Dendritic cell treated with granulocyte-macrophage colony-stimulating factor and Interleukin-4, amounts not matched to agents 40 ng/mL and 50 ng/mL, for 4 days (primary cell): ENCODE results near the gene SLC43A1.
"Not testable (repeated sequence)": the region's sequence is repeated elsewhere in the genome, so short reads cannot be mapped to it uniquely, and the experiment has no call there.

Source experiments
- H3K27ac Mint-ChIP-seq: one replicate; pipeline ENCODE4 v1.8.0; 2022; ENCODE audit warnings: mild to moderate bottlenecking, mixed read lengths
- H3K27me3 Mint-ChIP-seq: one replicate; pipeline ENCODE4 v1.8.0; 2022; ENCODE audit warnings: mild to moderate bottlenecking, mixed read lengths
- H3K36me3 Mint-ChIP-seq: one replicate; pipeline ENCODE4 v1.8.0; 2022; ENCODE audit warnings: low read depth, mixed read lengths
- H3K4me1 Mint-ChIP-seq: one replicate; pipeline ENCODE4 v1.8.0; 2022; ENCODE audit warnings: low read depth, mixed read lengths
- H3K4me3 Mint-ChIP-seq: one replicate; pipeline ENCODE4 v1.8.0; 2022; ENCODE audit warnings: mild to moderate bottlenecking, moderate library complexity, mixed read lengths
- H3K9me3 Mint-ChIP-seq: one replicate; pipeline ENCODE4 v1.8.0; 2022; ENCODE audit warnings: mixed read lengths
- intact Hi-C: fragments of 100-400 bp; cut with micrococcal nuclease; formaldehyde crosslinking; loops from one replicate; pipeline ENCODE4 v1.15.0; 2022

The SLC43A1 gene

DNA sequence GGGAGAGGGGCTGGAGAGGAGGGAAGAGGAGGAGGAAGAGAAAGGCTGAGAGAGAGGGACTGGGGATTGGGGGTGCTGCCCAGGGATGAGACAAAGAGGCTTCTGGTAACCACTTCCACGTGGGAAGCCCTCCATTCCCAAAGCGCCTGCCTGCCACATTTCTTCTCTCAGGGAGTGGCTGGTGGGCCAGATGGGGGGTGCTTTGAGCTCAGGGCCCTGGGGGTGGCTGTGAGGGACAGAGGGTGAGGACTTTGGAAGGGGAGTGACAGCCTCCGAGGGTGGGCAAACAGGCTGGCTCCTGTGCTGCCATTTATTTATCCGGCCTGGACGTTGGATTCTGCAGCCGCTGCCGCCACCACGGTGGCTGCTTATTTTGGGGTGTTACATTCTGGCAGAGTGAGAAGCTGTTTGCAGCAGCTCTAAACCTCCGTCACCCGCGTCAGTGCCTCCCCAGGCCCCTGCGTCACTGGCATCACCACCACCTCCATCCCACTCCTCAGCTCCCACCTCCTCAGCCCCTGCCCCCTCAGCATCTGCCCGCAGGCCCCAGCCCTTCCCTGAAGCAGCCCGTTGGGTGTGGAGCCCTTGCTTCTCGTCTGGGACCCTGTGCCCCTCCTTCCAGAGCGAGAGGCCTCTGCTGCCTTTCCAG is 53.5 kb downstream of the SLC43A1 start:
- no peaks in the 10 kb centered on the region for H3K9me3 Mint-ChIP-seq
- no peaks in the 10 kb centered on the region for H3K36me3 Mint-ChIP-seq
- intact Hi-C loops = no loop called here
- H3K4me1 Mint-ChIP-seq = peaks cover 44% of the 10 kb centered on the region
- H3K27me3 Mint-ChIP-seq = peaks cover 55% of the 10 kb centered on the region
- H3K27ac Mint-ChIP-seq = no peak overlapping the region
- no peak overlapping the region for H3K4me3 Mint-ChIP-seq

DNA sequence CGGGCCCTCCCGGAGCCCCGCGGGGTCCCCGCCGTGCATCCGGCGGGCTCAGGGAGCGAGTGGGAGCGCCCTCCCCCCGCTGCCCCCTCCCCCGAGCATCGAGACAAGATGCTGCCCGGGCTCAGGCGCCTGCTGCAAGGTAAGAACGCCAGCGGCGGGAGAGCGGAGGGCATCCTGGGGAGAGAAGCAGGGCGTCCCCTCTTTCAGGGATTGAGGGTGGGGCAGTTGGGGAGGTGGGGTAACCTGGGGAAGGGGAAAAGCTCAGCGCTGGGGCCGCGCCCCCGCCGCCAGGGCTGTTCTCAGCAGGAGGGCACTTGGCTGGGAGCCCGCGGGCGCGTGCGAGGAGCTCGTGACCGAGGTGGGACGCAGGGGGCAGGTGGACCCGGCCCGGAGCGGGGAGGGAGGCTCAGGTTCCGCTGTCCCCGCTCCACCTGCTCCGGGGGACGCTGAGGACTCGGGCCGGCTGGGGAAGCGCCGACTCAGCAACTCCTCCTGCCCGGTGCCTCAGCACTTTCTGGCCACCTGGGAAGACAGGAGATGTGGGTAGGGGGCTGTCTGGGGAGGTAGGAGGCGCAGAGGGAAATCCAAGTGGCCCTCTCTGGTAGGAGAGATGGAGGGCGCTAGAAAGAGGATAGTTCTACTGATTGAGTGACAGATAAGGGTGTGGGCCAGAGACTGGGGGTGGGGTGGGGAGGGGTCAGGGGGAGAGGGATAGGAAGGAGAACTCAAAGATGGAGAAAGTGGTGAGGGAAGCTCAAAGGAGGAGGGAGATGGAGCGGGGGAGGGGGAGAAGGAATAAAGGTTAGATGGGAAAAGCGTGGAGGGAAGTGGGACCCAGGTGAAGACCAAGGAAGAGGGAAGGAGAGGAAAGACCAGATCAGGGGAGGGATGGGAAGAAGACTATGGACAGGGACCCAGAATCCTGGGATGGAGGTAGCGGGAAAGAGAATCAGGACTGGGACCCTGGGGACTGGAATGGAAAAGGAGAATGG is 54.4 kb downstream of the SLC43A1 start:
- Mint-ChIP-seq H3K4me1 (peaks cover 46% of the 10 kb centered on the region), H3K9me3 (no peaks in the 10 kb centered on the region), H3K36me3 (no peaks in the 10 kb centered on the region), H3K27ac (no peak overlapping the region), H3K4me3 (peak overlapping the region; percentile 4), H3K27me3 (peaks cover 56% of the 10 kb centered on the region)
- intact Hi-C loops = no loop called here

DNA sequence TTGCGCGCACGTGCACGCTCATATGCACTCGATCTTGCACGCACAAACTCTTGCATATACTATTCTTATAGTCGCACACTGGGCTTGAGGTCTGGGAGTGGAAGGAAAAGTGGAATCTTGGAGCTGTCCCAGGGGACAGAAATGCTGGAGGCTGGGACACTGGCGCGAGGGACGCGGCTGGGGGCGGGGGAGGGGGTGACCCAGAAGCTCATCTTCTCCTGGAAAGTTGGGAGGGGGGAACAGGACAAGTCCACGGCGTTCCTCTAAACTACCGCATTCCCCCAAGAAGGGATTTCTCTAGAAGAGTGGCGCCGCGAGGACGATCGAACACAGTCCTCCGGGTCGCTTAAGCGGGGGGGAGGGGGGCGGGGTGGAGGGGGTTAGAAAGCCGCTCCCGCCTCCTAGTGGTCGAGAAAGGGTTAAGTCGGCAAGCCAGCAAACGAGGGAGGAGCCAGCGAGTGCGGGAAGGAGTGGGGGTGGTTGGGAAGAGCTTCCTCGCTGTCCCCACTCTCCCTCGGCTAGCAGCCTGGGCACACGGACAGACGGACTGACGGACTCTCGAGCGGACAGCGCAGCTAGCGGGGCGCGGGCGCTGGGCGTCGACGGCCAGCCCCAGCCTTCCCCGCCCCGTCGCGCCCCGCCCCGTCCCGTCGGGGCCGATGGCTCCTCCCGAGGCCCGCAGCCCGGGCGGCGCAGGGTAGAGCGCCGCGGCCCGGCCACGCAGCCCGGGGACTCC is 55.3 kb downstream of the SLC43A1 start, which contains the start of gene RTN4RL2:
TSS of gene RTN4RL2 (plus strand) at position 507 of the 736 bp plus-strand sequence. CDS start 338 bp downstream, outside the sequence.
- peaks cover 56% of the 10 kb centered on the region for H3K27me3 Mint-ChIP-seq
- H3K4me3 Mint-ChIP-seq = peak within 1 kb of the TSS; percentile 67
- H3K36me3 Mint-ChIP-seq = no peaks in the 10 kb centered on the region
- H3K9me3 Mint-ChIP-seq = no peaks in the 10 kb centered on the region
- H3K4me1 Mint-ChIP-seq = peaks cover 46% of the 10 kb centered on the region
- H3K27ac Mint-ChIP-seq = no peak within 1 kb of the TSS
- intact Hi-C loops = no loop called here

DNA sequence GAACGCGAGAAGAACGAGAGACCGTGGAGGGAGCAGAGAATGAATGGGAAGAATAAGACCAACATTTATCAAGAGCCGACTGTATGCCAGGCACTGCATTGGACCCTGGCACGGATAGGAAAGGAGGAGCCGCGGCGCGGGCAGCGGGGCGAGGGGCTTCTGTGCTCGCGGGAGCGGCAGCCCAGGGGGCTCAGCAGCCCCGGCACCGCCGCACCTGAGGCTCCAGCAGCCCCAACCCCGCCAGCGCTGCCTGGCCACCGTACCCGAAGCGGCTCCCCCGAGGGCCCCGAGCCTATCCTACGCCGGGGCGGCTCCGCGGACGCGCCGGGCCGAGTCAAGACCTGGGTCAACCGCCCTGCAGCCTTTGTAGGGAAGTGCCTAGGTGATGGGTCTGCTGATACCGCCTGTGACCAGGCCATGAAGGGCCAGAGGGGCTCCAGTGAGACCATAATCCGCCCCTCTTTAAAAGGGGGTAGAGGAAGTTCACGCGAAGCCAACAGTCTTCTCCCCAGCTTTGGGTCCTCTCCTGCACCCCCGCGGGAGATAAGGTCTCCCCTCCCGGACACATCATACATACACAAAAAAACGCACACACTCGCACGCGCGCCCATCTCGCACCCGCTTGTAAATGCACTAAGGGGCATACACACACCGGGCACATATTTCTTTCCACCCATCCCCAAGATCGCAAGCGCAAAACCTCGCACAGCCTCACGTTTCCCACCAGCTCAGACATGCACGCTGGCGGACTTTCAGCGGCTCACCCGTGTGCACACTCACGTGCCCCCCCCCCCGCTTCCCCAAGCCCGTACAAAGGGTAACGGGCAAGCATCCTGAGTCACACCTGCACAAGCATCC is 56.1 kb downstream of the SLC43A1 start:
- no peaks in the 10 kb centered on the region for H3K36me3 Mint-ChIP-seq
- peaks cover 38% of the 10 kb centered on the region for H3K4me1 Mint-ChIP-seq
- no peak overlapping the region for H3K27ac Mint-ChIP-seq
- H3K4me3 Mint-ChIP-seq = peak overlapping the region; percentile 73
- H3K27me3 Mint-ChIP-seq = peaks cover 56% of the 10 kb centered on the region
- intact Hi-C loops = loop anchor here (2.0 to 5.0 kb wide), 3 partner anchors 23 to 185 kb away; no protein-coding TSS in a partner anchor
- no peaks in the 10 kb centered on the region for H3K9me3 Mint-ChIP-seq

DNA sequence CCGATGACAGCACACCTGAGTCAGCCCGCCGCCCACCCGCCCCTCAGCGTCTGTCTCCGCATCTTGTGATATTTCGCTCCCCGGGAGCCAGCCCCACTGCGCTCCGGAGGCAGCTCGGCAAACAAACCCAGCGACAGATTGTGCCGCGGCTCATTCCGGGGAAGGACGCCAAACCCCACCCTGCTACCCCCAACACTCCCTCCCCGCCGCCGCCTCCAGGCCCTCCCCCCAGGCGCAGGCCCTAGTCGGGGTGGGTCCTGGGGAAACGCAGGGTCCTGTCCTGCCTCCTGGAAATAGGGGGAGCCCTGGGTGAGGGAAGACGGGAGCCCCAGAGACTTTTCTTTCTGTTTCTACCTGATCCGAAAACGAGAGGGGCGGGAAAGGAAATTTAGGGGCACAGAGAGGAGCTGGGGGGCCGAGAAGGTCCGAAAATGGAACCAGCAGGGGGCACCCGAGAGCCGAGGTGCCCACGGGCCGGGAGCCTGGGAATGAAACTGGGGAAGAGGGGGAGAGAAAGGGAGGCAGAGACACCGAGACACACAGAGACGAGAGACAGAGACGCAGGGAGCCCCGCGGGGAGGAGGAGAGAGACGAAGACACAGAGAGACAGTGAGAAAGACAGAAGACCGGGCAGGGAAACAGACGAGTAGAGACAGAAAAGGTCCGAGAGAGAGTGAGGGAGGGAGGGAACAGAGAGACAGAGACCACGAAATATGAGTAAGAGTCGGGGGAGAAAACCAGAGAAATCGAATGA is 56.9 kb downstream of the SLC43A1 start:
- no peaks in the 10 kb centered on the region for H3K9me3 Mint-ChIP-seq
- peak overlapping the region; percentile 73 for H3K4me3 Mint-ChIP-seq
- intact Hi-C loops = loop anchor here (1.0 to 5.0 kb wide), 4 partner anchors 24 to 186 kb away; no protein-coding TSS in a partner anchor
- peaks cover 31% of the 10 kb centered on the region for H3K4me1 Mint-ChIP-seq
- H3K27me3 Mint-ChIP-seq = peaks cover 56% of the 10 kb centered on the region
- no peak overlapping the region for H3K27ac Mint-ChIP-seq
- H3K36me3 Mint-ChIP-seq = no peaks in the 10 kb centered on the region

DNA sequence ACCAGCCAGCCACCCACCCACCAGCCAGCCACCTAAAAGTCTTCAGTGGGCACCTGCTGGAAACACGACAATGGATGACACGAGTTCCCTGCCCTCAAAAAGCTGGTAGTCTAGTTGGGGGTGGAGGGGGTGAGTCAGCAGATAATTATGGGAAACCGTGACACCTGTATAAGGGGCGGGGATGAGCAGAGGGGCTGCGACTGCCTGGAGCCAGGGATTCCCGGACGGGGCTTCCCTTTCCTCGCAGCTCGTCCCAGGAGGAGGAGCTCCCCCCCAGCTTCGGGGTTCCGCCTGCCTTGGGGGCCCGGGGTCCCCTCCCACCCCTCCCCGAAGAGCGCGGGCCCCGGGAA is 57.5 kb downstream of the SLC43A1 start:
- H3K27ac Mint-ChIP-seq = no peak overlapping the region
- peaks cover 51% of the 10 kb centered on the region for H3K27me3 Mint-ChIP-seq
- H3K4me1 Mint-ChIP-seq = peaks cover 31% of the 10 kb centered on the region
- intact Hi-C loops = loop anchor here (1.0 to 5.0 kb wide), 4 partner anchors 25 to 187 kb away; no protein-coding TSS in a partner anchor
- no peaks in the 10 kb centered on the region for H3K9me3 Mint-ChIP-seq
- no peaks in the 10 kb centered on the region for H3K36me3 Mint-ChIP-seq
- H3K4me3 Mint-ChIP-seq = no peak overlapping the region

DNA sequence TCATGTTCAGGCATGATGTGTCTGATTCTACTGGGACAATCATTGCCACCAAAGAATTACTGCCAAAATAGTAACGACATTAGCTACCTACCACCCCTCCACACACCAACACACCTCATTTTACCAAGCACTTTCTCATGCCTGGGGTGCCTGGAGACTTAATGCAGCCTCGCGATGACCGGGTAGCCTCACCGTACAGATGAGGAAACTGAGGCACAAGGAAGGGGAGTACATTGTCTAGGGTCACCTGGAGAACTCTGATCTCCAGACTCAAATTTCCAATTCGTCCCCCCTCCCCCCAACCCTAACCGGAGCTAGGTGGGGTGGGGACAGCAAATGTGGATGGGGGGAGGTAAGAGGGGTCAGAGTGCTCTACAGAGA is 57.9 kb downstream of the SLC43A1 start:
- no peaks in the 10 kb centered on the region for H3K36me3 Mint-ChIP-seq
- H3K27me3 Mint-ChIP-seq = peaks cover 48% of the 10 kb centered on the region
- H3K4me1 Mint-ChIP-seq = peaks cover 31% of the 10 kb centered on the region
- H3K4me3 Mint-ChIP-seq = peak overlapping the region; percentile 21
- no peak overlapping the region for H3K27ac Mint-ChIP-seq
- intact Hi-C loops = loop anchor here (1.0 to 5.0 kb wide), 4 partner anchors 25 to 187 kb away; no protein-coding TSS in a partner anchor
- no peaks in the 10 kb centered on the region for H3K9me3 Mint-ChIP-seq

DNA sequence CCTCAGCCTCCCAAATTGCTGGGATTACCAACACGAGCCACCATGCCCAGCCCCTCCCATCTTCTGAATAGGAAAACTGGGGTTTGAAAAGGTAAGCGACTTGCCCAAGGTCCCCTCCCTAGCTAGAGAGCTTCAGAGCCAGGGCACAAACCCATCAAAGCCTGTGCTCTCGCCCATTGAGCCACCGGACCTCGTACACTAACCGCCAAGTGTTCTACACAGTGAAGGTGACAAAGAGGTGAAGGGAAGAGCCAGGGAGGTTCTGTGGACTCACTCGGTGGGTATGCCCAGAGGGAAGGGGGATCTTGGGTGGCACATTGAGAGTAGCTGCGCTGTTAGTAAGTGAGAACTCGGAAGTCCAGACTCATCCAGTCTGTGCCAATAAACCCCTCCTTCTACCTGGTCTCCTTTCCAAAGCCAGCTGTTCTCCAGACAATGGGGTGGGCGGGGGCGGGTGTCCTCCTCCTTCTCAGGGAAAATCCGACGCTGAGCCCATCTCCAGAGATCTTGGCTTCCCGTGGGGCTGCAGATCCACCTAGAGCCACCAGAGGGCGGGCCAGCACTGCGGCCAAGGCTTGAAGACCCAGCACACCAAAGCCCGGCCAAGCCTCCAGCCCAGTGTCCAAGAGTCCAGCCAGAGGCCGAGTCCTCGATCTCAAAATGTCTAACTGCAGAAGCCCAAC is 58.4 kb downstream of the SLC43A1 start:
- Mint-ChIP-seq H3K27ac (no peak overlapping the region), H3K27me3 (peaks cover 43% of the 10 kb centered on the region)
- intact Hi-C loops = loop anchor here (5.0 kb wide), 1 partner anchor 110 kb away; no protein-coding TSS in a partner anchor

DNA sequence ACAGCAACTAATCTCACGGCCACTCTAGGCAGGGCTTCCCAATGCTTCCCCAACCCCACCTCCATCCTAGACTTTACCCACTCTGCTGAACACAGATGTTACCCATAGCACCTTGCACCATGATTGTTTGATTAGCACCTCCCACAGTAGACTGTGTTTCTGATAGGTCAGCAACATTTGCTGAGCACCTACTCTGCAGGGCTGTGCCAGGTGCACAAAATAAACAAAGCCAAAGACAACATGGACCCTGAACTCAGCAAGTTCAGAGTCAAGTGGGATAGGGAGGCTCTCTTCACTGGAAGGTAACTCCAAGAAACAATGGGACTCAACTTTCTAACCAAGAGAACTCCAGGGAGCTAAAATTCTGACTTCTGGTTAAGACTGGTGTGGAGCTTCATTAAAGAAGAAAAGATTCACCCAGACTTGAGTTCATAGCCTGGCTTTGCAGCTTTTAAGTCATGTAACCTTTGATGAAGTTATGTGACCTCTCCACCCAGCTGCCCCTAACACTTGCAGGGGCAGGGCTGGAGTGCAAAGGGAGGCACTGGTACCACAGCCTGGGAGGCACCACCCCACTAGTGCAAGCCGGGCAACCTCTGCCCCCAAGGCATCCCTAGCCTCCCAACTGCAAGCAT is 61.8 kb downstream of the SLC43A1 start:
- H3K9me3 Mint-ChIP-seq = no peaks in the 10 kb centered on the region
- intact Hi-C loops = no loop called here
- H3K4me3 Mint-ChIP-seq = no peak overlapping the region
- H3K36me3 Mint-ChIP-seq = no peaks in the 10 kb centered on the region
- H3K27me3 Mint-ChIP-seq = peaks cover 17% of the 10 kb centered on the region
- H3K4me1 Mint-ChIP-seq = peaks cover 18% of the 10 kb centered on the region
- no peak overlapping the region for H3K27ac Mint-ChIP-seq

More for the DNA sequence above, 58.4 kb downstream of the SLC43A1 start:
- peaks cover 31% of the 10 kb centered on the region for H3K4me1 Mint-ChIP-seq
- H3K36me3 Mint-ChIP-seq = no peaks in the 10 kb centered on the region
- H3K4me3 Mint-ChIP-seq = no peak overlapping the region
- H3K9me3 Mint-ChIP-seq = no peaks in the 10 kb centered on the region

DNA sequence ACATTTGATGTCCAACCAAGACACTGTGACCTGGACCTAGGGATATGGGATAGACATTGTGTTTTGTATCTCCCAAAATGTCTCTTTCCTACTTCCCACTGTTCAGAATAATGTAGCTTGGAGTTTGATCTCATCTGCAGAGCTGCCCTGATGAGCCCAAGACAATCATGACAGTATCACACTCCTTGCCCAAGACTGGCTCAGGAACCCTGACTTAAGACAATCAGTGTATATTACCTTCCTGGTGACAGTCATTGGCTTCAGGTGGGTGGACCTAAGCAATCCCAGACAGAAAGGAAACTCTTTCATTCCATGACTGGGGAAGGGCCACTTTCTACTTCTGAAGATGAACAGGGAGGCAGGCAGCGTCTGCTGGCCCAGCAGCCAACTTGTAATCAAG is 69.4 kb downstream of the SLC43A1 start:
- Mint-ChIP-seq H3K4me3 (no peak overlapping the region), H3K27ac (no peak overlapping the region), H3K9me3 (no peaks in the 10 kb centered on the region), H3K4me1 (peaks cover 17% of the 10 kb centered on the region), H3K27me3 (peaks cover 11% of the 10 kb centered on the region), H3K36me3 (no peaks in the 10 kb centered on the region)
- intact Hi-C loops = no loop called here

DNA sequence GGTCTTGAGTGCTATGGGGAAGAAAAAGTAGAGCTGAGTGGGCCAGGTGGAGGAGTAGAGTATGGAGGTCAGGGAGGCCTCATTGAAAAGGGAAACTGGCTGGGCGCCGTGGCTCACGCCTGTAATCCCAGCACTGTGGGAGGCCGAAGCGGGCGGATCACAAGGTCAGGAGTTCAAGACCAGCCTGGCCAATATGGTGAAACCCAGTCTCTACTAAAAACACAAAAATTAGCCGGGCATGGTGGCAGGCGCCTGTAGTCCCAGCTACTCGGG is 70.4 kb downstream of the SLC43A1 start:
- H3K4me1 Mint-ChIP-seq = peaks cover 17% of the 10 kb centered on the region
- H3K27ac Mint-ChIP-seq, intact Hi-C loops, H3K4me3 Mint-ChIP-seq, H3K9me3 Mint-ChIP-seq, H3K36me3 Mint-ChIP-seq: not testable (repeated sequence)
- H3K27me3 Mint-ChIP-seq = peaks cover 11% of the 10 kb centered on the region
